LNCaP clone FGC (cell line): Measurements from ENCODE around the gene AMBRA1.

Source experiments
- DNase-seq: peaks from one replicate; pipeline ENCODE4 v3.0.0-alpha.2; 2011; ENCODE audit warnings: low read depth
- H3K4me3 ChIP-seq: 2 replicates; pipeline ENCODE4 v1.5.1; 2011; ENCODE audit warnings: mild to moderate bottlenecking, low read depth, low read length, control low read depth
- TF ChIP-seq, protein P1 (sequence below): IDR thresholded peaks from 2 replicates; pipeline ENCODE4 v1.5.1; 2012; ENCODE audit warnings: mild to moderate bottlenecking; ENCODE audit not compliant: control insufficient read depth, insufficient read depth; ENCODE audit errors: extremely low read depth

AMBRA1 gene

GRCh38 chr11:46478196-46478595 is 115.6 kb downstream of the AMBRA1 start:
- DNase-seq, result no peak
- TF ChIP-seq, protein P1, sequence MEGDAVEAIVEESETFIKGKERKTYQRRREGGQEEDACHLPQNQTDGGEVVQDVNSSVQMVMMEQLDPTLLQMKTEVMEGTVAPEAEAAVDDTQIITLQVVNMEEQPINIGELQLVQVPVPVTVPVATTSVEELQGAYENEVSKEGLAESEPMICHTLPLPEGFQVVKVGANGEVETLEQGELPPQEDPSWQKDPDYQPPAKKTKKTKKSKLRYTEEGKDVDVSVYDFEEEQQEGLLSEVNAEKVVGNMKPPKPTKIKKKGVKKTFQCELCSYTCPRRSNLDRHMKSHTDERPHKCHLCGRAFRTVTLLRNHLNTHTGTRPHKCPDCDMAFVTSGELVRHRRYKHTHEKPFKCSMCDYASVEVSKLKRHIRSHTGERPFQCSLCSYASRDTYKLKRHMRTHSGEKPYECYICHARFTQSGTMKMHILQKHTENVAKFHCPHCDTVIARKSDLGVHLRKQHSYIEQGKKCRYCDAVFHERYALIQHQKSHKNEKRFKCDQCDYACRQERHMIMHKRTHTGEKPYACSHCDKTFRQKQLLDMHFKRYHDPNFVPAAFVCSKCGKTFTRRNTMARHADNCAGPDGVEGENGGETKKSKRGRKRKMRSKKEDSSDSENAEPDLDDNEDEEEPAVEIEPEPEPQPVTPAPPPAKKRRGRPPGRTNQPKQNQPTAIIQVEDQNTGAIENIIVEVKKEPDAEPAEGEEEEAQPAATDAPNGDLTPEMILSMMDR, result no peak
- no peak overlapping the region for H3K4me3 ChIP-seq

DNA sequence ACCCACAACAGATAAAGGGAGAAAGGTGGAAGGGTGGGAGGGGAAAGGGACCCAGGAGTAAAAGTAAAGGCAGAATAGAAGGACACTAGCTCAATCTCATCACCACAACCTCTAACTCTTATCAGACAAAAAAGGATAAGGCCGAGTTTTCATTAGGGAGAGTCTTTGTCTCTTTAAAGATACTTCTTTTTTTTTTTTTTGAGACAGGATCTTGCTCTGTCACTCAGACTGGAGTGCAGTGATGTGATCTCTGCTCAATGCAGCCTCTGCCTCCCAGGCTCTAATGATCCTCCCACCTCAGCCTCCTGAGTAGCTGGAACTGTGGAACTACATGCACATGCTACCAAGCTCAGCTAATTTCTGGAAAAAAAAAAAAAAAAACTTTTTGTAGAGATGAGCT is 116.7 kb downstream of the AMBRA1 start:
- TF ChIP-seq, protein P1, result no peak
- no peak for DNase-seq
- H3K4me3 ChIP-seq, result no peak overlapping the region

- H3K4me3 ChIP-seq, result no peak overlapping the region
- DNase-seq, result no peak
- TF ChIP-seq, protein P1, result no peak
Observed at GRCh38 chr11:46475926-46476545, 117.8 kb downstream of the AMBRA1 start.

DNA sequence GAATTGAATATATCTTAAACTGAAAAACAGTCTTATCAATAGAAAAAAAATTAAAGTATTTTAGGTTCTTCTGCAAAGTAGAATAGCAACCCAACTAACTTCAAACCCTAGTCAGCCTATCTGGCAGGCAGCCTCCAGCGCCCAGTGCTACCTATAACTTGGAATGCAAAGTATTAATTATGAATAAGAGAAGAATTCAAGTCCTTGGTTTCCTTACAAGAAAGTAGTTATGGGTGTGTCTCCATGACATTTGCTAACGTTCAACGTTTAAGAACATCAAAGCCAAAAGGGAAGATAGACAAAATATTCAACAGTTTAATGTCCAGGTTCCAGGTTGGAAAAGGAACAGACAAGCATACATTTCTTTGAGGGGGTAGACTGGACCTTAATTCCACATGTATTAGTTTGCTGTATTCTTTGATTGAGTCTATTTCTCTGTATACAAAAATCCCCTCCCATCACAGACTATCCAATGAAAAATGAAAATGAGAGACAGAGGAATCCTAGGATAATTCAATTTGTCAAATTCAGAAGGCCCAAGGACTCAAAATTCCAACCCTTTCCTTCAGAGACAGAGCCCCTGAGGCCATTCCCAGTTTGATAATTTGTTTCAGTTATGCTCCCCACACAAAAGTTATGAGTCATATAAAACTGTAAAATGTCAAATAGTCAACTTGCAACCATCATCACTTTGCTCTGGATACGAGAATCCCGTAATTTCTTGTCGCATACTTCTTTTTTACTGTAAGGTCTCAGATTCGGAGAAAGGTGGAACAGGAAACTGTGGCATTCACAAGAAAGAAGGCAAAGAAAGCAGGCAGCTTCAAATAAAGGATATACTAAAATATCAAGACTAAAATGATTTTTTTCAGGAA is 118.5 kb downstream of the AMBRA1 start:
- DNase-seq, result no peak
- TF ChIP-seq, protein P1, result no peak
- no peak overlapping the region for H3K4me3 ChIP-seq

- no peak overlapping the region for H3K4me3 ChIP-seq
- DNase-seq, result no peak
- TF ChIP-seq, protein P1, result no peak
Observed at GRCh38 chr11:46472662-46472994, 121.2 kb downstream of the AMBRA1 start.

DNA sequence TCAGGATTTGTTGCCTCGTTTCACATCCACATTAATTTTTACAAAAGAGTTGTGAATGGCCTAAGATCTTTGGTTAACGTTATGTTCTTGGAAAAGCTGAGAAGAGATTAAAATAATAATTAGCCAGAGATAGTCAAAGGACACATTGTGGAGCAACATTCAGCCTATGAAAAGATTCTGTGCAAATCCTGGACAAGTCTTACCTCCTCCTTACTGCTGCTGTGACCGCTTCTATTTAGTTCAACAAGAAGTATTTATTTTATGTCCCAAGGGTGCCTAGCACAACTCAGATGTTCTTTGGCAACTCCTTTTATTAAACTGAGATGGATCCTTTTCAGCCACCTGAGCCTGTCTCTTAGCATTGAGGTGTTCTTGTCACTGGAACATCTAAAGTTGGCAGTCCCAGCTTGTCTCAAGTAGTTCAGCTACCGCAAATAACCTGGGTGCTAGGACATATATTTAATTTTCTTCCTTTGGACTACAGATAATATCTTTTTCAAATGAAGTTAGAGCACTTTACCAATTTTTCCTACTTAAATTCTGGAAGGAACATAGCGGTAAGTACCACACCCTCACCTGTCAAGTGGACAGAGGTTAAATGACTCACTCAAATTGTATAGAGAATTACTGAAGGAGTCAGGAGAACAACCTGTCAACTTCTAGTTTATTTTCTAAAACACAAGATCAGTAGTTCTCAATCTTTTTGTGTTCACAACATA is 121.7 kb downstream of the AMBRA1 start:
- H3K4me3 ChIP-seq, result no peak overlapping the region
- TF ChIP-seq, protein P1, result no peak
- no peak for DNase-seq
